AG10803 (cell line): ENCODE results near the gene KDM4B.
"Not testable (repeated sequence)": the region's sequence is repeated elsewhere in the genome, so short reads cannot be mapped to it uniquely, and the experiment has no call there.

Source experiments
- DNase-seq: peaks from one replicate; pipeline ENCODE4 v3.0.0; 2010; ENCODE audit warnings: low read depth
- H3K4me3 ChIP-seq: 2 replicates; pipeline ENCODE4 v1.5.1; 2011; ENCODE audit warnings: mild to moderate bottlenecking, low read length, control low read depth
- CTCF ChIP-seq: conservative IDR thresholded peaks from 2 replicates; pipeline ENCODE4 v1.5.1; 2011; ENCODE audit warnings: mild to moderate bottlenecking, low read length, control low read depth, inconsistent platforms

Gene KDM4B

GRCh38 chr19:4969772-4970531 lies 1.0 kb downstream of the KDM4B start:
- DNase-seq: peak; percentile 24
- H3K4me3 ChIP-seq: peak overlapping the region; percentile 82
- TF ChIP-seq CTCF: no peak

DNA sequence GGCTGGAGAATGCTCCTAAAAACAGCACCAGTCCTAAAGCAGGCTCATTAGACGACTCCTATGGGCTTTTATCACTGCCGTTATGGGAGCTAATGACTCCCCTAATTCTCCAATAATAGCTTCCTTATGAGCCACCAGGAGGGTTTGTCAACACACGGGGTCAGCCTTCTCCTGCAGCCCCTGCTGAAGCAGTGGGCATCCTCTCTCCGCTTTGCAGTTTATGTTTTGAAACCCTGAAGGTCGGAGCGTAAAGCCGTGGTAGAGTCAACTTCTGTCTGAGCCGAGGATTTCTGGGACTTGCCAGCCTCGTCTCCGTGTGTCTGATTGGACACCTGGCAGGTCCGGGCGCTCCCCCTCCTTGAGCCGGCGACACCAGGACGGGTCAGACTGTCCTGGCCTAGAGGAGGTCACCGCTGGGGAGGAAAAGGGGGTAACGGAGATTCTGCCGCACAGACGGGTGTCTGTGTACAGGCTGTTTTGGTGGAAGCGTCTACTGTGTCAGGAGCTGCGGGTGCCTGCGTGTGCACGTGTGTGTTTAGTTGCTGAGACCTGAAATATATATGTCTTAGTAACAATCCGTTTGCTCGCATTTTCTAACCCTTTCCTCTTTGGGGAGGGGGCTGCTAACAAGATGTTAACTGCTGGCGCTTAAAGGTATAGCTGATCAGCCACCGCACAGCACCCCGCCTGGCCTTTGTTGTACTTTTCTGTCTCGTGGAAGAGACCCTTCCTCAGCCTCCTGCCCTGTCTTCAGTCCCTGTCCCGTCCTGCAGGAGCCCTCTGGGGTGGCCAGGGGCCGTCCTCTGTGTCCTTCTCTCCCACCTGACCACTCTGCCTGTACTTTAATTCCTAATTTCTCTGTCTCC lies 1.9 kb downstream of the KDM4B start:
- peak overlapping the region; percentile 82 for H3K4me3 ChIP-seq
- no peak for DNase-seq
- TF ChIP-seq CTCF: no peak; the same call in 1 of the 2 replicates

- peak overlapping the region; percentile 82 for H3K4me3 ChIP-seq
- no peak for TF ChIP-seq CTCF
- DNase-seq: no peak
Measured at GRCh38 chr19:4971424-4971793, 2.5 kb downstream of the KDM4B start.

DNA sequence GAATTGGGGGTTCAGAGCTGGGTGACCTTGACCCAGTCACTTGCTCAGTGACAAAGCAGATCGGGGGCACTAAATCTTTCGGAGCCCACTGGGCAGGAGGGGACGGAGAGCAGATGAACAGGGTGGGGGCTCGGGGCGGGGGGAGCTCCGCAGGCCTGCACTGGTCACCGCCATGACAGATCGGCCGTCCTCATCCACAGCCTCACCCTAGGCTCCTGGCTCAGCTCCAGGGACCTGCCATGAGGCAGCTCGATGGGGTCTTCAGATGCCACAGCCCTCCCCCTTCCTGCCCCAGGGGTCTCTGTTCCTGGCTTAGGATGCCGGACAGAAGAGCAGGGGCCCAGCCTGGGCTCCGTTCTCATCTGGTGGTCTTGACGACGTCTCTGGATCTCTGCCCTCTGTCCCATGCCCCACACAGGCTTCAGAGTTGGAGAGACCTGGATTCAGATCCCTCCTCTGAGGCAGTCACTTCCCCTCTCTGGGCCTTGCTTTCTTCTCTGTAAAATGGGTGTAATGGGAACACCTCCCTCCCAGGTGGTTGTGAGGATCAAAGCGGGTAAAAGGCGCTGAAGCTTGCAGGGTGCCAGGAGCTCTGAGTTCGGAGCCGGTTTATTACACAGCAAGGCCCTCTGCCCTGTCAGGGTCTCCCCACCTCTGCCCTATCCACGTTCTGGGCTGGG lies 3.0 kb downstream of the KDM4B start:
- no peak for DNase-seq
- peak overlapping the region; percentile 82; the same call in 1 of the 2 replicates for H3K4me3 ChIP-seq
- no peak for TF ChIP-seq CTCF

GRCh38 chr19:4972509-4973230 lies 3.8 kb downstream of the KDM4B start:
- peak; percentile 69 for DNase-seq
- no peak overlapping the region for H3K4me3 ChIP-seq
- no peak for TF ChIP-seq CTCF

GRCh38 chr19:4974880-4975469 lies 6.1 kb downstream of the KDM4B start:
- H3K4me3 ChIP-seq: no peak overlapping the region
- TF ChIP-seq CTCF: no peak
- no peak for DNase-seq

DNA sequence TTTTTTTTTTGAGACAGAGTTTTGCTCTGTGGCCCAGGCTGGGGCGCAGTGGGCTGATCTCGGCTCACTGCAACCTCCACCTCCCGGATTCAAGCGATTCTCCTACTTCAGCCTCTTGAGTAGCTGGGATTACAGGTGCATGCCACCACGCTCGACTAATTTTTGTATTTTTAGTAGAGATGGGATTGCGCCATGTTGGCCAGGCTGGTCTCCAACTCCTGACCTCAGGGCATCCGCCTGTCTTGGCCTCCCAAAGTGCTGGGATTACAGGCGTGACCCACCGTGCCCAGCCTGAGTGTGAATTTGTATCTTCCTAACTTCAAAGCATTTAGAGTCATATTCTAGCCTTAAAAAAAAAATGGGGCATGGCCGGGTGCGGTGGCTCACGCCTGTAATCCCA lies 6.7 kb downstream of the KDM4B start:
- H3K4me3 ChIP-seq, DNase-seq: not testable (repeated sequence)
